Activated CD8-positive, alpha-beta memory T cell treated with anti-CD3 and anti-CD28 coated beads, Interleukin-2, amount 10 ng/mL, durations not matched to agents 7 days and 5 days (primary cell): ENCODE results near the gene FRMPD1. TPM values are rescaled to one million over a fixed set of nuclear protein-coding genes. Genes with fewer than 3 reads are reported as not detected.

Source experiments
- ATAC-seq: fragments of 150-1000 bp; cut with Tn5 transposase; one replicate; pipeline ENCODE4 v1.10.0; 2021; ENCODE audit warnings: moderate library complexity
- CTCF ChIA-PET: fragments of 350-600 bp; sonication (Branson Sonifier 250); formaldehyde crosslinking; loops from one replicate; lab custom pipeline; 2021; ENCODE audit warnings: antibody characterized with exemption; lab: Charles Lee
- DNase-seq: peaks from one replicate; pipeline ENCODE4 v3.0.0-alpha.2; 2020
- H3K27ac Mint-ChIP-seq: one replicate; pipeline ENCODE4 v1.8.0; 2021; ENCODE audit warnings: mild to moderate bottlenecking, mixed read lengths
- H3K27me3 Mint-ChIP-seq: one replicate; pipeline ENCODE4 v1.8.0; 2021; ENCODE audit warnings: mixed read lengths
- H3K36me3 Mint-ChIP-seq: one replicate; pipeline ENCODE4 v1.8.0; 2021; ENCODE audit warnings: mild to moderate bottlenecking, mixed read lengths
- H3K4me1 Mint-ChIP-seq: one replicate; pipeline ENCODE4 v1.8.0; 2021; ENCODE audit warnings: mixed read lengths
- H3K4me3 Mint-ChIP-seq: one replicate; pipeline ENCODE4 v1.8.0; 2021; ENCODE audit warnings: mild to moderate bottlenecking, moderate library complexity, mixed read lengths
- H3K9me3 Mint-ChIP-seq: one replicate; pipeline ENCODE4 v1.8.0; 2022; ENCODE audit warnings: low read depth, mixed read lengths
- total RNA-seq, 2 experiments: library from RNA; stranded (reverse); gene quantifications; one replicate each; pipeline ENCODE4 v1.2.3, GENCODE V29; 2021

Gene FRMPD1
- total RNA-seq, 2 experiments from 2014 or later: not detected

DNA sequence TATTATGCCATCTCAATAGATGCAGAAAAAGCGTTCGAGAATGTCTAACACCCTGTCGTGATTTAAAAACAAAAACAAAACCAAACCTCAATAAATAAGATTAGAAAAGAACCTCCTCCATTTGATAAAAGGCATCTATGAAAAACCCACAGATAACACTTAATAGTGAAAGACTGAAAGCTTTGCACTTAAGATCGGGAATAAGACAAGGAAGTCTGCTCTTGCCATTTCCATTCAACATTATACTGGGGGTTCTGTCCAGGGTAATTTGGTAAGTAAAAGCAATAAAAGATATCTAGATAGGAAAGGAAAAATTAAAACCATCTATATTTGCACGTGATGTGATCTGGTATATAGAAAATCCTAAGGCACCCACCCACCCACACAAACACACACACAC, 141.4 kb downstream of the FRMPD1 start:
- no peaks in the 10 kb centered on the region for H3K9me3 Mint-ChIP-seq
- peaks cover 11% of the 10 kb centered on the region for H3K36me3 Mint-ChIP-seq
- no peak for DNase-seq
- H3K4me1 Mint-ChIP-seq: peaks cover 10% of the 10 kb centered on the region
- H3K4me3 Mint-ChIP-seq: no peak overlapping the region
- no peaks in the 10 kb centered on the region for H3K27me3 Mint-ChIP-seq
- CTCF ChIA-PET: no interaction called here
- ATAC-seq: no peak
- H3K27ac Mint-ChIP-seq: no peak overlapping the region

GRCh38 chr9:37796232-37796631, 145.5 kb downstream of the FRMPD1 start:
- H3K27me3 Mint-ChIP-seq: no peaks in the 10 kb centered on the region
- no peak for ATAC-seq
- no peak overlapping the region for H3K27ac Mint-ChIP-seq
- DNase-seq: no peak
- peaks cover 28% of the 10 kb centered on the region for H3K4me1 Mint-ChIP-seq
- no peaks in the 10 kb centered on the region for H3K9me3 Mint-ChIP-seq
- H3K36me3 Mint-ChIP-seq: peaks cover 12% of the 10 kb centered on the region
- CTCF ChIA-PET: no interaction called here
- H3K4me3 Mint-ChIP-seq: no peak overlapping the region

Other genes starting within 250 kb of the FRMPD1 start
- 10 to 100 TPM; 59.3 to 65.6 TPM for gene GRHPR, start 228.3 kb upstream of the FRMPD1 start, total RNA-seq
- gene ZBTB5, start 185.5 kb upstream of the FRMPD1 start, total RNA-seq: 1 to 10 TPM; 9.7 TPM
- 10 to 100 TPM; 35.5 to 43.0 TPM for gene POLR1E, start 165.0 kb upstream of the FRMPD1 start, total RNA-seq
- 1 to 10 TPM; 1.3 to 2.6 TPM for gene FBXO10, start 74.6 kb upstream of the FRMPD1 start, total RNA-seq
- gene TOMM5, start 58.4 kb upstream of the FRMPD1 start, total RNA-seq: 100 to 1,000 TPM in 1 of 2 experiments, 10 to 100 TPM in 1; 91.6 to 113 TPM
- gene TRMT10B, start 102.9 kb downstream of the FRMPD1 start, total RNA-seq: 10 to 100 TPM; 11.6 to 13.8 TPM
- gene EXOSC3, start 134.1 kb downstream of the FRMPD1 start, total RNA-seq: 10 to 100 TPM; 88.1 to 98.7 TPM
- 10 to 100 TPM; 17.2 to 20.9 TPM for gene DCAF10, start 149.8 kb downstream of the FRMPD1 start, total RNA-seq